ENCODE measurements around the gene TCFL5.

The TCFL5 gene

DNA sequence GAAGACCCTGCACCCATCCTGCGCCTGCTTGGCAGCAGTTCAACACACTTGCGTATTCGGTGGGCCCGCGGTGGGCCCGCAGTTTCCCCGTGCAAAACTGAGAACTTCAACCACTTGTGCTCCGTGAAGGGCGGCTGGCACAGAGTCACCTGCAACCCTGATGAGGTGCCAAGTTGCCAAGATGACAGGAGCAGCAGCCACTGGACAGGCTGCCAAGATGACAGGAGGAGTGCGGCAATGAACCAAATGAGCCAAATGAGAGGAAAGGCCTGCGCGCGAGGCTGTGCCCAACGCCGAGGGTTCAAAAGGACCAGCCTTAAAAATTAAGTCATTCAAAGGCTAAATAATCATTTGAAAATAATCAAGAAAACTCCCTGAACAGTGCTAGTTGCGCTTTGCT is 44.6 kb upstream of the TCFL5 start:
- H3K36me3 ChIP-seq (ENCODE audit: insufficient read depth, low read length), result peaks cover 100% of the 10 kb centered on the region
- H3K79me2 ChIP-seq (ENCODE audit: insufficient read depth, low read length), result peaks cover 51% of the 10 kb centered on the region
- peaks cover 74% of the 10 kb centered on the region for H4K20me1 ChIP-seq (ENCODE audit: insufficient read depth, low read length)
- H3K4me2 ChIP-seq (ENCODE audit: insufficient read depth, low read length), result no peak overlapping the region
- TF ChIP-seq EZH2 (IDR thresholded peaks at IDR 0.05; ENCODE audit: borderline replicate concordance, low read depth, low read length, severe bottlenecking) (no peak), CTCF (IDR thresholded peaks at IDR 0.05; ENCODE audit: borderline replicate concordance, extremely low read depth, low read length, poor library complexity, severe bottlenecking) (no peak)
- ATAC-seq (ENCODE audit: insufficient read depth, low read depth), result no peak
- no peak overlapping the region for H2AFZ ChIP-seq (ENCODE audit: low read depth, low read length)
- no peak for DNase-seq
- no peak overlapping the region for H3K27ac ChIP-seq (ENCODE audit: low read length)
- H3K4me3 ChIP-seq (ENCODE audit: low read depth in 1 of 2, low read length in 2 of 2), result no peak overlapping the region
- H3K27me3 ChIP-seq (ENCODE audit: insufficient read depth, low read length, poor library complexity), result no peaks in the 10 kb centered on the region
- H3K9me3 ChIP-seq (ENCODE audit: insufficient read depth, low read length, severe bottlenecking), result no peaks in the 10 kb centered on the region
- H3K4me1 ChIP-seq (ENCODE audit: insufficient read depth, low read length), result no peaks in the 10 kb centered on the region
- no peak overlapping the region for H3K9ac ChIP-seq (ENCODE audit: low read depth, low read length)

- Histone ChIP-seq H4K20me1 (ENCODE audit: insufficient read depth, low read length) (peaks cover 74% of the 10 kb centered on the region), H3K4me2 (ENCODE audit: insufficient read depth, low read length) (no peak overlapping the region), H3K27me3 (ENCODE audit: insufficient read depth, low read length, poor library complexity) (no peaks in the 10 kb centered on the region), H3K79me2 (ENCODE audit: insufficient read depth, low read length) (peaks cover 46% of the 10 kb centered on the region), H3K9me3 (ENCODE audit: insufficient read depth, low read length, severe bottlenecking) (no peaks in the 10 kb centered on the region), H3K27ac (ENCODE audit: low read length) (no peak overlapping the region), H3K9ac (ENCODE audit: low read depth, low read length) (no peak overlapping the region), H3K4me3 (ENCODE audit: low read depth in 1 of 2, low read length in 2 of 2) (no peak overlapping the region), H2AFZ (ENCODE audit: low read depth, low read length) (no peak overlapping the region), H3K36me3 (ENCODE audit: insufficient read depth, low read length) (peaks cover 100% of the 10 kb centered on the region), H3K4me1 (ENCODE audit: insufficient read depth, low read length) (no peaks in the 10 kb centered on the region)
- no peak for ATAC-seq (ENCODE audit: insufficient read depth, low read depth)
- TF ChIP-seq CTCF (IDR thresholded peaks at IDR 0.05; ENCODE audit: borderline replicate concordance, extremely low read depth, low read length, poor library complexity, severe bottlenecking) (no peak), EZH2 (IDR thresholded peaks at IDR 0.05; ENCODE audit: borderline replicate concordance, low read depth, low read length, severe bottlenecking) (no peak)
- no peak for DNase-seq
Measured at GRCh38 chr20:62905536-62906117, 44.0 kb upstream of the TCFL5 start.

GRCh38 chr20:62902926-62903615 is 41.4 kb upstream of the TCFL5 start:
- no peak for ATAC-seq (ENCODE audit: insufficient read depth, low read depth)
- Histone ChIP-seq H3K4me1 (ENCODE audit: insufficient read depth, low read length) (no peaks in the 10 kb centered on the region), H3K4me2 (ENCODE audit: insufficient read depth, low read length) (no peak overlapping the region), H3K4me3 (ENCODE audit: low read depth in 1 of 2, low read length in 2 of 2) (no peak overlapping the region), H3K27ac (ENCODE audit: low read length) (no peak overlapping the region), H3K9me3 (ENCODE audit: insufficient read depth, low read length, severe bottlenecking) (no peaks in the 10 kb centered on the region), H3K36me3 (ENCODE audit: insufficient read depth, low read length) (peaks cover 94% of the 10 kb centered on the region), H4K20me1 (ENCODE audit: insufficient read depth, low read length) (peaks cover 61% of the 10 kb centered on the region), H3K79me2 (ENCODE audit: insufficient read depth, low read length) (peaks cover 29% of the 10 kb centered on the region), H3K9ac (ENCODE audit: low read depth, low read length) (no peak overlapping the region), H3K27me3 (ENCODE audit: insufficient read depth, low read length, poor library complexity) (no peaks in the 10 kb centered on the region), H2AFZ (ENCODE audit: low read depth, low read length) (no peak overlapping the region)
- no peak for DNase-seq
- TF ChIP-seq CTCF (IDR thresholded peaks at IDR 0.05; ENCODE audit: borderline replicate concordance, extremely low read depth, low read length, poor library complexity, severe bottlenecking), result no peak

All from DND-41 (cell line).